K562 (cell line): Measurements from ENCODE around the gene SMIM29. TPM values are rescaled to one million over a fixed set of nuclear protein-coding genes. Genes with fewer than 3 reads are reported as not detected.

Source experiments
- ATAC-seq: fragments of 200-7000 bp; cut with Tn5 transposase; 3 replicates; pipeline ENCODE4 v1.9.1; 2020; ENCODE audit warnings: moderate library complexity
- BruUV-seq: library from RNA; stranded (reverse); fragments of 400-500 nt; replicated peaks from 2 replicates; lab custom pipeline; 2021; lab: Mats Ljungman, UMichigan
- CTCF ChIA-PET: fragments of 300-600 bp; formaldehyde crosslinking; extraction: SDS; loops from one replicate; lab custom pipeline; 2021; ENCODE audit warnings: low intra/inter-chr PET ratio; lab: Yijun Ruan, JAX
- POLR2A ChIA-PET: fragments of 300-600, 350-650 bp; sonication (Branson Sonifier 250); formaldehyde crosslinking; extraction: SDS; loops from one replicate; lab custom pipeline; 2021; ENCODE audit warnings: antibody characterized with exemption, inconsistent platforms; lab: Yijun Ruan, JAX
- DNase-seq, 4 experiments: peaks; one replicate each; pipeline versions ENCODE4 v3.0.0 to v3.0.0-alpha.2; 2011 to 2018; ENCODE audit warnings: low spot score in 3 of 4, mixed read lengths in 3 of 4; ENCODE audit errors: extremely low read depth in 1 of 4
- FAIRE-seq: peaks from 2 replicates; lab custom pipeline; 2011; peaks lifted over from hg19 to GRCh38; lab: Jason Lieb, UNC
- H2AFZ ChIP-seq: 2 replicates; pipeline ENCODE4 v1.6.0; 2011; ENCODE audit warnings: low read depth, low read length, control low read depth, inconsistent platforms
- H3K27ac ChIP-seq: fragments of 200-600 bp; 3 replicates; pipeline ENCODE4 v1.8.0; 2011; ENCODE audit warnings: low read depth, mild to moderate bottlenecking, control low read depth, inconsistent platforms, low read length, moderate library complexity, mixed read lengths; ENCODE audit errors: extremely low read depth
- H3K27me3 ChIP-seq, 2 experiments: fragments of 300-600 bp in 1 of 2; 2 replicates in 1 of 2; 3 replicates in 1 of 2; pipeline versions ENCODE4 v1.6.0 to v1.8.0; 2011; ENCODE audit warnings: inconsistent platforms in 2 of 2, low read length in 2 of 2, mild to moderate bottlenecking in 1 of 2, mixed read lengths in 1 of 2, moderate library complexity in 1 of 2; ENCODE audit not compliant: control insufficient read depth in 2 of 2, insufficient read depth in 2 of 2
- H3K36me3 ChIP-seq: fragments of 300-600 bp; 3 replicates; pipeline ENCODE4 v1.8.0; 2011; ENCODE audit warnings: mild to moderate bottlenecking, low read length, inconsistent platforms; ENCODE audit not compliant: control insufficient read depth, insufficient read depth
- H3K4me1 ChIP-seq, 2 experiments: fragments of 200-600 bp in 1 of 2; replicated peaks in 1 of 2; 2 replicates in 1 of 2; 3 replicates in 1 of 2; pipeline versions ENCODE4 v1.5.1 to v1.8.0; 2011; ENCODE audit warnings: inconsistent platforms in 2 of 2, low read length in 2 of 2, mild to moderate bottlenecking in 1 of 2, mixed read lengths in 1 of 2, moderate library complexity in 1 of 2; ENCODE audit not compliant: control insufficient read depth in 2 of 2, insufficient read depth in 2 of 2
- H3K4me2 ChIP-seq: 2 replicates; pipeline ENCODE4 v1.6.1; 2011; ENCODE audit warnings: low read length, control low read depth, inconsistent platforms, mixed read lengths; ENCODE audit not compliant: insufficient read depth
- H3K4me3 ChIP-seq: fragments of 200-600 bp; sonication (generic), shearing (Covaris generic); 2 replicates; pipeline ENCODE4 v1.5.1; 2016; ENCODE audit warnings: control low read depth, inconsistent platforms
- H3K79me2 ChIP-seq: fragments of 200-600 bp; 3 replicates; pipeline ENCODE4 v1.8.0; 2011; ENCODE audit warnings: low read length, inconsistent platforms; ENCODE audit not compliant: control insufficient read depth, insufficient read depth
- H3K9ac ChIP-seq, 2 experiments: 2 replicates each; pipeline versions ENCODE4 v1.6.0 to v1.6.1; 2011; ENCODE audit warnings: low read depth in 2 of 2, low read length in 2 of 2, control low read depth in 1 of 2, inconsistent platforms in 1 of 2, mild to moderate bottlenecking in 1 of 2, mixed read lengths in 1 of 2; ENCODE audit not compliant: insufficient read depth in 1 of 2
- H3K9me1 ChIP-seq: one replicate; pipeline ENCODE4 v1.6.0; 2011; ENCODE audit warnings: inconsistent platforms, mild to moderate bottlenecking, low read length, moderate library complexity; ENCODE audit not compliant: control insufficient read depth, insufficient read depth
- H3K9me3 ChIP-seq: replicated peaks from 2 replicates; pipeline ENCODE4 v1.5.1; 2011; ENCODE audit warnings: low read depth, low read length, inconsistent platforms; ENCODE audit not compliant: control insufficient read depth, insufficient read depth
- H4K20me1 ChIP-seq: replicated peaks from 2 replicates; pipeline ENCODE4 v1.6.1; 2011; ENCODE audit warnings: low read length, inconsistent platforms, mixed read lengths; ENCODE audit not compliant: control insufficient read depth, insufficient read depth
- CBX1 ChIP-seq: sonication (generic); IDR thresholded peaks from 2 replicates; pipeline ENCODE4 v1.6.1; 2016; ENCODE audit warnings: antibody characterized with exemption, low read depth, mild to moderate bottlenecking
- GTF2E2 ChIP-seq: fragments of 200-800 bp; sonication (Bioruptor generic); IDR thresholded peaks from 2 replicates; pipeline ENCODE4 v1.6.1; 2016; ENCODE audit warnings: missing genetic modification characterization, missing compliant biosample characterization
- NCOA4 ChIP-seq: fragments of 450-650 bp; IDR thresholded peaks from 2 replicates; pipeline ENCODE4 v1.6.1; 2018; ENCODE audit warnings: mild to moderate bottlenecking; ENCODE audit not compliant: partially characterized antibody
- POLR2G ChIP-seq: fragments of 200-400 bp; formaldehyde crosslinking; IDR thresholded peaks from 2 replicates; pipeline ENCODE4 v1.6.1; 2017; ENCODE audit warnings: low read depth, mild to moderate bottlenecking, antibody characterized with exemption, low read length, moderate library complexity
- PRDM10 ChIP-seq: fragments of 450-650 bp; IDR thresholded peaks from 2 replicates; pipeline ENCODE4 v1.6.1; 2018; ENCODE audit not compliant: partially characterized antibody
- RB1 ChIP-seq: fragments of 450-650 bp; IDR thresholded peaks from 2 replicates; pipeline ENCODE4 v1.6.1; 2017; ENCODE audit warnings: low read depth, mild to moderate bottlenecking
- TAF7 ChIP-seq: fragments of 450-650 bp; IDR thresholded peaks from 2 replicates; pipeline ENCODE4 v1.6.1; 2016; ENCODE audit warnings: missing genetic modification characterization, missing compliant biosample characterization
- ZBTB1 ChIP-seq: sonication (generic); formaldehyde crosslinking; IDR thresholded peaks from 2 replicates; pipeline ENCODE4 v1.8.1; 2023; ENCODE audit warnings: missing genetic modification reagents, low read depth, mild to moderate bottlenecking, borderline replicate concordance
- ZNF384 ChIP-seq: IDR thresholded peaks from 2 replicates; pipeline ENCODE4 v1.6.1; 2012; ENCODE audit warnings: low read depth, low read length, improper control_type of control experiment
- ZNF75A ChIP-seq: fragments of 450-650 bp; formaldehyde crosslinking; IDR thresholded peaks from 2 replicates; pipeline ENCODE4 v1.4.0; 2020; ENCODE audit warnings: mild to moderate bottlenecking
- WGBS: fragments of 100-300 bp; shearing (Covaris generic); methylation state at CpG from one replicate; pipeline ENCODE4 v1.1.6; 2016; ENCODE audit warnings: low coverage, mixed read lengths; ENCODE audit not compliant: insufficient coverage; ENCODE audit errors: missing lambda C conversion rate; 5-methylcytosine and 5-hydroxymethylcytosine counted together
- in situ Hi-C: fragments of 300-500 bp; cut with MboI; formaldehyde crosslinking; loops from 4 replicates; pipeline ENCODE4 v1.15.0; 2018; ENCODE audit warnings: inconsistent platforms, mixed read lengths
- intact Hi-C: fragments of 100-400 bp; cut with micrococcal nuclease; formaldehyde crosslinking; loops from 2 replicates; pipeline ENCODE4 v1.14.2; 2022
- polyA plus RNA-seq, 8 experiments: library from polyadenylated mRNA; depleted of rRNA in 4 of 8; stranded (reverse) in 5 of 8; unstranded in 3 of 8; fragments of >200 nt; fragmentation: Nextera tagmentation in 2 of 8; fragmentation: Illumina TruSeq in 1 of 8; extraction: Ambion mirVana in 2 of 8; extraction: Trizol in 1 of 8; gene quantifications; 2 replicates each; pipeline versions ENCODE4 v1.2.1 to v1.2.3, GENCODE V29; 2011 to 2014; ENCODE audit warnings: inconsistent platforms in 1 of 8, missing spikeins in 1 of 8
- total RNA-seq, 7 experiments: library from RNA; depleted of rRNA in 6 of 7; stranded (reverse); fragments of >200 nt in 6 of 7; fragmentation: Illumina TruSeq in 2 of 7; extraction: Trizol in 2 of 7; gene quantifications; 2 replicates each; pipeline versions ENCODE4 v1.2.1 to v1.2.3, GENCODE V29; 2011 to 2021; ENCODE audit warnings: low replicate concordance in 1 of 7
- TF ChIP-seq, protein P1 (sequence below), 2 experiments: IDR thresholded peaks; 2 replicates each; pipeline ENCODE4 v1.6.1; 2011; ENCODE audit warnings: borderline replicate concordance in 1 of 2, control low read depth in 1 of 2, low read depth in 1 of 2, low read length in 1 of 2, mild to moderate bottlenecking in 1 of 2, mixed read lengths in 1 of 2, moderate library complexity in 1 of 2; ENCODE audit not compliant: insufficient read depth in 1 of 2, insufficient read length in 1 of 2, poor library complexity in 1 of 2, severe bottlenecking in 1 of 2; ENCODE audit errors: extremely low read depth in 1 of 2

Gene SMIM29
- total and polyA plus RNA-seq, 9 of the 15 experiments (the other 6 are each of a cell fraction or from before 2014, with no cell fraction given), result 6.5 to 36.7 (median 20.9) TPM

DNA sequence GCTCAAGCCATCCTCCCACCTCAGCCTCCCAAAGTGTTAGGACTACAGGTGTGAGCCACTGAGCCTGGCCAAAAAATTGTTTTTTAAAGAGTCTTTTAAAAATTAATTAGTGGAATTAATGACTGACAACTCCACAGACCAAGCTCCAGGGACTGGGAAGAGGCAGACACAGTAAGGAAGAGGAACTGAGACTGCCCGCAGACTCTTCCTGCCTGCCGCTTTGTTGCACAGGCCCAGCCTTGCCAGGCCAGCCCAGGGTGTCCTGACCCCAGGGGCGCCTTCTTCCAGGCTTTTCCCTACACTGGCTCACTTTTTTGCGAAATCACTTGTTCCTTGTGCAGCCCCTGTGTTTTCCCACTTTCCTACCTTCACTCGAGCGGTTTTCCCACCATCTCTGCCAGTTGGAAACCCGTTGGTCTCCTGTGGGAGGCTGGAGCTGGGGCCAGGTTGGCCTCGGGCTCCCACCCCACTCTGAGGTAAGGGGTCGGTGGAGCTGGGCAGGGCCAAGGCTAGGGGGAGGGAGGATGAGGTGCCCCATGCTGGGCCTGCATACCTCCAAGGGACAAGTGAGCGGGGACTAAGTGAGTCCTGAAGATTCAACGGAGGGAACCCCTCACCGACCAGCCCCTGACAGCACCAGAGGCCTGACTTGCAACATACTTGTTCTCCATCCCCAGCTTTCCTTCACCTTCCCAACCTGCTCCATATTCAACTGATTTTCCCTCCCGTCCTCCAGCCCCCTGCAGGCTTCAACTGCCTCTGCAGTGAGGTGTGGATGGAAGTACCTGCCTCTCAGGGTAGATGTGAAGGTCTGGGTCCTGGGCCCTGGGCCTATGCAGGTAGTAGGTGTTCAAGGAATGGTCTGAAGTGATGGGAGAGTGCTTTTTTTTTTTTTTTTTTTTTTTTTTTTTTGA is 23.5 kb upstream of the SMIM29 start:
- H3K4me1 ChIP-seq, result peaks cover 35 to 44% of the 10 kb centered on the region in 2 experiments
- BruUV-seq, result no TSS peak
- H3K9ac ChIP-seq, result peak overlapping the region in 1 of 2 experiments; percentile 76; a peak in 2 of 4 replicates
- H3K36me3 ChIP-seq, result peaks cover 10% of the 10 kb centered on the region; the same call in 2 of the 3 replicates
- no peaks in the 10 kb centered on the region for H4K20me1 ChIP-seq
- H3K79me2 ChIP-seq, result peaks cover 7% of the 10 kb centered on the region; the same call in 1 of the 3 replicates
- WGBS, result 89% methylated on average over 13 of the region's 13 CpGs
- H3K27ac ChIP-seq, result peak overlapping the region; percentile 91
- FAIRE-seq, result no peak
- H2AFZ ChIP-seq, result 0 out of 2 replicates have a peak overlapping the region, but pooled peaks have one; percentile 49
- CTCF ChIA-PET, result no interaction called here
- ATAC-seq, result peak; percentile 9; the same call in 2 of the 3 replicates
- peak; percentile 16 to 41 (median 33) for DNase-seq
- POLR2A ChIA-PET, result interaction anchor here (0.6 to 2.4 kb wide), 3 partner anchors 10 to 298 kb away, joined by 3 to 14 read pairs (median 4); no protein-coding TSS in a partner anchor
- H3K4me2 ChIP-seq, result peak overlapping the region; percentile 1; the same call in 1 of the 2 replicates
- no peak overlapping the region for H3K4me3 ChIP-seq
- H3K9me3 ChIP-seq, result peaks cover 3% of the 10 kb centered on the region
- in situ Hi-C loops (no loop called here), intact Hi-C loops (loop anchor here (10.0 kb wide), 1 partner anchor 123 kb away; the partner anchor contains the start of gene NUDT3)
- H3K27me3 ChIP-seq, result no peaks in the 10 kb centered on the region
- H3K9me1 ChIP-seq, result no peaks in the 10 kb centered on the region
- TF ChIP-seq CBX1, result 0 out of 2 replicates have a peak, but pooled peaks have one; percentile 12
- no peak for TF ChIP-seq TAF7 (tag)
- TF ChIP-seq ZNF75A (CRISPR knock-in tag), result peak; percentile 46; the same call in 1 of the 2 replicates
- TF ChIP-seq RB1, result peak; percentile 14; the same call in 1 of the 2 replicates
- peak; percentile 23 for TF ChIP-seq PRDM10
- peak; percentile 39; the same call in 1 of the 2 replicates for TF ChIP-seq POLR2G
- 0 out of 2 replicates have a peak, but pooled peaks have one; percentile 32 for TF ChIP-seq ZBTB1 (CRISPR knock-in tag)
- TF ChIP-seq GTF2E2, result peak; percentile 20; the same call in 1 of the 2 replicates
- TF ChIP-seq ZNF384, result 0 out of 2 replicates have a peak, but pooled peaks have one; percentile 24
- TF ChIP-seq, protein P1, sequence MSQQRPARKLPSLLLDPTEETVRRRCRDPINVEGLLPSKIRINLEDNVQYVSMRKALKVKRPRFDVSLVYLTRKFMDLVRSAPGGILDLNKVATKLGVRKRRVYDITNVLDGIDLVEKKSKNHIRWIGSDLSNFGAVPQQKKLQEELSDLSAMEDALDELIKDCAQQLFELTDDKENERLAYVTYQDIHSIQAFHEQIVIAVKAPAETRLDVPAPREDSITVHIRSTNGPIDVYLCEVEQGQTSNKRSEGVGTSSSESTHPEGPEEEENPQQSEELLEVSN (IDR thresholded peaks at IDR 0.05; ENCODE audit: borderline replicate concordance in 1 of 2, extremely low read depth in 1 of 2, insufficient read depth in 1 of 2, insufficient read length in 1 of 2, low read depth in 1 of 2, low read length in 1 of 2, poor library complexity in 1 of 2, severe bottlenecking in 1 of 2), result no peak
- TF ChIP-seq NCOA4, result peak; percentile 10
